ENCODE data around the gene KCNN1.
A peak's percentile ranks its signal among the peaks of the same experiment; 100 is the strongest.
"Not testable (repeated sequence)": the region's sequence is repeated elsewhere in the genome, so short reads cannot be mapped to it uniquely, and the experiment has no call there.

The KCNN1 gene

DNA sequence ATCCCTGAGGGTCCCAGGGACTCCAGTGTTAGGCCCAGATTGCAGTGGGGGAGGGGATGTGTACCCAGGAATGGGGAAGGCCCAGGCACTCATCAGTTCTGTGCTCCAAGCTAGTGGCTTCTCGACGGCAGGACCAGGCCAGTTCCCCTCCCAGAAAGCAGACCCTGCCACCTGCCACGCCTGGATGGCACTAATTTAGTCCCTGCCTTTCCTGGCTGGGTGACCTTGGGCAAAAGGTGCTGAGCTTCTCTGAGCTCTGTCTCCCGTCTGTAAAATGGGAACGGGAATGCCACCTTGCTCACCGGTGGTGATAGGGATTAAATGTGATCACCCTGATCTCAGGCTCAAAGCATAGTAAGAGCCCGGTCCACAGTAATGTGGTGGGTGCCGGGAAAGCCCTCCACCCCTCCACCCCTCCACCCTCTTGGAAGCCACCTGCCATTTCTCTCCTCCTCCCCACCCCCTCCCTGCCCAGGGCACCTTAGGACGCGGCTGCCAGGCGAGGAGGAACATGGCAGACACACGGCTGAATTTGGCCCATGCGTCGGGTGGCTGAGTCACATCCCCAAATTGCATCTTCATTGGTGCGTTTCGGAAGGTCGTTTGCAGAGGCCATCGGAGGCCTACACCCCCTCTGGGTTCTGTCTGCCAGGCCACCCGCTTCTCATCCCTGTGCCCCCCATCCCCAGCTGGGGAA, 2.3 kb downstream of the KCNN1 start:
- no peak for DNase-seq

DNA sequence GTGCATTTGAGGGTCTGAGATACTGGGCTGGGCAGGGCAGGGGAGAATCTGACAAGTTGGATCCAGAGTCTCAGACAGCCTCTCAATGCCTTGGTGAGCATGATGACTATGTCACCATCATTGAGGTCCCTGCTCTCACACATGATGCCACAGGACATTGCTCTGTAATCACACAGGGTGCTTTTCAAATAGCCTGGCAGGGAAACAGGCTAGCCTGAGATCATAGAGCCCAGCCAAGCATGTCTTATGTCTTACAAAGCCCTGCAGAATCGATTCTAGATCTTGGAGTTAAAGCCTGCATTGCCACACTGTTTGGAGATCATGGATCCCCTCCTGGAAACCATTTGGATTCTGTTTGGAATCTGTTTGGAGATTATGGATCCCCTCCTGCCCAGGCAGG, 5.3 kb downstream of the KCNN1 start:
- DNase-seq, result no peak

DNA sequence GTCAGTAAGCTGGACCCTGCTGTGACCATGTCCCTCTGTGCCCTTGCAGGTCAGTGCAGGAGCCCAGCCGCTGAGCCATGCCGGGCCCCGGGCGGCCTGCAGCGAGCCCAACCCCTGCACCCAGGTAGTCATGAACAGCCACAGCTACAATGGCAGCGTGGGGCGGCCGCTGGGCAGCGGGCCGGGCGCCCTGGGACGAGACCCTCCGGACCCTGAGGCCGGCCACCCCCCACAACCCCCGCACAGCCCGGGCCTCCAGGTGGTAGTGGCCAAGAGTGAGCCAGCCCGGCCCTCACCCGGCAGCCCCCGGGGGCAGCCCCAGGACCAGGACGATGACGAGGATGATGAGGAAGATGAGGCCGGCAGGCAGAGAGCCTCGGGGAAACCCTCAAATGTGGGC, 6.9 kb downstream of the KCNN1 start:
- no peak for DNase-seq

DNA sequence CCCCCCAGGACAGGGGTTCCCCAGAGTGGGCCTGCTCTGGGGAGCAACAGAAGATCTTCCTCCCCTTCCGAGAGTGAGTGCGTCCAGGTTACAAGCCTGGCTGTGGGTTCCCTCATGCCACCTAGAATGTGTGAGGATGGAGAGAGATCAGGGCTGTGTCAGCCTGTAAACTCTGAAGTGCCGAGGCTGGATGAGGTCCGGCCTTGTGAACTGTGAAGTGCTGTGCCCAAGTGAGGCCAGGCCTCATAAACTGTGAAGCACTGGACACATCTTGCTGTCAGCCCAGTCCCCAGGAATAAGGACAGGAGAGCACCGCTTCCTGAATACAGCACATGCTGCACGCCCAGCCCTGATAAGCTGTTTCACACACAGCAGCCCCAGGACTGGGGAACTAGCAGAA, 7.6 kb downstream of the KCNN1 start:
- DNase-seq, result no peak

DNA sequence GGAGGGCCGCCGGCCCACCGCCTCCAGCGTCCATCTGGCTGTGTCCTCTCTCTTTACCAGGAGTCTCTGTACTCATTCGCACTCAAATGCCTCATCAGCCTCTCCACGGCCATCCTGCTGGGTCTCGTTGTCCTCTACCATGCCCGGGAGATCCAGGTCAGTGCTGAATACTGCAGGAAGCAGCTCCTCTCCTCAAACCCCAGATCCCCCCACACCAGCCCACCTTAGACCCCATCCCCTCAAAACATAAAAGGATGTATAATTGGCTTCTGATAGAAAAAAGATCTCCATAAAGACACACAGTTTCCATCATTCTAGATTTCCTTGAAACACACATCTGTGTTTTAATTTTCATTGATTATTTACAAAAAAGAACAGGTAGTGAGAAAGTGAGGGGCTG, 8.1 kb downstream of the KCNN1 start:
- DNase-seq, result no peak

DNA sequence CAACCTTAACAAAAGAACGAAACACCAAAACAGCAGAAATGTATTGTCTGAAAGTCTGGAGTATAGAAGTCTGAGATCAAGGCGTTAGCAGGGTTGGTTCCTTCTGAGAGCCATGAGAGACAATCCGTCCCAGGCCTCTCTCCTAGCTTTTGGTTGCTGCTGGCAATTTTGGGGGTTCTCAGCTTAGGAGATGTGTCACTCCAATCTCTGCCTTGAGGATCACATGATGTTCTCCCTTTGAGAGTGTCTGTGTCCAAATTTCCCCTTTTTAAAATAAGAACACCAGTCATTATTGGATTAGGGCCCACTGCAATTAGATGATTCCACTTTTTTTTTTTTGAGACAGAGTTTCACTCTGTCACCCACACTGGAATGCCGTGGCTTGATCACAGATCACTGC, 10.1 kb downstream of the KCNN1 start:
- no peak for DNase-seq

DNA sequence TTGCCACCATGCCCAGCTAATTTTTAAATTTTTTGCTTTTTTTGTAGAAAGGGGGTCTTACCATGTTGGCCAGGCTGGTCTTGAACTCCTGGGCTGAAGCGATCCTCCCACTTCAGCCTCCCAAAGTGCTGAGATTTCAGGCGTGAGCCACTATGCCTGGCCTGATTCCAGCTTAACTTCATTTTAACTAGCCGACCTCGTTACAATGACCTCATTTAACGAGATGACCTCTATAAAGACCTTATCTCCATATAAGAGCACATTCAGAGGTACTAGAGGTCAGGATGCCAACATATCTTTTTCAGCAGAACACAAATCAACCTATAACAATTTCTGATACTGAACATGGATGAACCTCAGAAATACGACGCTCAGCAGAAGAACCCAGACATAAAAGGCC, 10.6 kb downstream of the KCNN1 start:
- no peak for DNase-seq

DNA sequence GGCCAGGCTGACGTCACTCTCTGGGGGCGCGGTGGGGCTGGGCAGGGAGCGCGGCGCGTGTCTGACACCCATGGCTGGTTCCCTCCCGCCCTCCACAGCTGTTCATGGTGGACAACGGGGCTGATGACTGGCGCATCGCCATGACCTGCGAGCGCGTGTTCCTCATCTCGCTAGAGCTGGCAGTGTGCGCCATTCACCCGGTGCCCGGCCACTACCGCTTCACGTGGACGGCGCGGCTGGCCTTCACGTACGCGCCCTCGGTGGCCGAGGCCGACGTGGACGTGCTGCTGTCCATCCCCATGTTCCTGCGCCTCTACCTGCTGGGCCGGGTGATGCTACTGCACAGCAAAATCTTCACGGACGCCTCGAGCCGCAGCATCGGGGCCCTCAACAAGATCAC, 14.7 kb downstream of the KCNN1 start:
- DNase-seq, result no peak

DNA sequence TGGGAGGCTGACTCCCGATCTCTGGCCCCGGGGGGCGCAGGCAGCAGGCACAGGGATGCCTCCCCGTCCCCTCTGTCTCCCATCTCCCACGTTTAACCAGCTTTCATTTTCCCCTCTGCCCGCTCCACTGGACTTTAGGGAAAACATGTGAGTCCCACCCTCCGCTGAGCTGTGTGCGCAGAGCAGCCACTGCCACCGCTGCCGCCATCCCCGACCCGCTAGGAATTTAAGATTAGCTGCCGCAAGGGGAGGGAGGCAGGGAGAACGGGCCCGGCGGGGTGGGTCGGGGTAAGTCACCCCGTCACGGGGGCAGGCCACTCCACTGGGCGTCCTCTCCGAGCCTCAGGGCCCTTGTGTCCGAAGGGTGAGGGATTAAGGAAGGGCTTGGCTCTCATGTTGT, 15.5 kb downstream of the KCNN1 start:
- no peak for DNase-seq

DNA sequence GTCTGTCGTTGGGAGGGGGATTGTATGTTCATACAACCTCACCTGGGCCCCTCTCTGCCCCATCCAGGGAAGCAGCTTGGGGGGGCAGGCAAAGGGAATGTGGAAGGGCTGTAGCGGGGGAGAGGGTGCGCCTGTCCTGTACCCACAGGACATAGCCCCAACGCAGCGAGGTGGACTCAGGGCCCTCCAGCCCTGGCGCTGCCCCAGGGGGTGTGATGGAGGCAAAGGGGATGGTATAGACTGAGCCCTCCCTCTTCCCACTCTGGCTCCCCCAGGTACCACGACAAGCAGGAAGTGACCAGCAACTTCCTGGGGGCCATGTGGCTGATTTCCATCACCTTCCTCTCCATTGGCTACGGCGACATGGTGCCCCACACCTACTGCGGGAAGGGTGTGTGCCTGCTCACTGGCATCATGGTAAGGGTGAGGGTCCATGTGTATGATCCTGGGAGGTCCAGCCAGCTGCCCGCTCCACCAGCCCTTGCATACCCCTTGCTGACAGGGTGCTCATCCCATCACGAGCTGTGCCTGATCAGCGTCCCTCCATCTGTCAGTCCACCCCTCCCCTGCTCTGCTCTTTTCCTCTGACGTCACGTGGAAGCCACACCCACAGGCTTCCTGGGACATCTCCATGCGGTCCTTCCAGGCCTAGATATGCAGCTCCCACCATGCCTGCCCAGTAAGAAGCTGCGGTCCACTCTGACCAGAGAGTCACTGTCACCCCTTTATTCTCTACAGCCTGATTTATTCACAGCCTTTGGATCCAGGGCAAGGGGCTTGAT, 18.3 kb downstream of the KCNN1 start:
- no peak for DNase-seq

DNA sequence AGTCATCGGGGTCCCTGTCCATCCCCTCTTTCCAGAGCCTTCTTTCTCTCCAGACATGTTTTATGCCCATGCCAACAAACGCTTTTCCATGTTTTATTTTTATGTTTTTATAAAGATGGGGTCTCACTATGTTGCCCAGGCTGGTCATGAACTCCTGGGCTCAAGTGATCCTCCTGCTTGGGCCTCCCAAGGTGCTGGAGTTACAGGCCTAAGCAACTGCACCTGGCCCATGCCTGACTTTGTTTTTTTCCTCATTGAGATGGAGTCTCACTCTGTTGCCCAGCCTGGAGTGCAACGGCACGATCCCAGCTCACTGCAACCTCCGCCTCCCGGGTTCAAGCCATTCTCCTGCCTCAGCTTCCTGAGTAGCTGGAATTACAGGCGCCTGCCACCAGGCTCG, 19.7 kb downstream of the KCNN1 start:
- DNase-seq, result not testable (repeated sequence)

DNA sequence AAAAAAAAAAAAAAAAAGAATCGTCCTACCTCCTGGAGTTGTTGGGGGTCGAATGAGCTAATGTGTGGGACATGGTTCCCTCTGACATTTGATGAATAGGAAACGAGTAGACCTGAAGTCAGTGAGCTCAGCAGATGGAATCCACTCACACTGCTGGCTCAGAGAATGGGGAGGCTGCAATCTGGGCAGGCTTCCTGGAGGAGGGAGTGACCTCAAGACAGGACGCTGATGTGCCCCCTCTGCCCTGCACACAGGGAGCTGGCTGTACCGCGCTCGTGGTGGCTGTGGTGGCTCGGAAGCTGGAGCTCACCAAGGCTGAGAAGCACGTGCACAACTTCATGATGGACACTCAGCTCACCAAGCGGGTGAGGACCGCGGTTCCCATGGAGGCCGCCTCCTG, 21.3 kb downstream of the KCNN1 start:
- DNase-seq, result no peak

DNA sequence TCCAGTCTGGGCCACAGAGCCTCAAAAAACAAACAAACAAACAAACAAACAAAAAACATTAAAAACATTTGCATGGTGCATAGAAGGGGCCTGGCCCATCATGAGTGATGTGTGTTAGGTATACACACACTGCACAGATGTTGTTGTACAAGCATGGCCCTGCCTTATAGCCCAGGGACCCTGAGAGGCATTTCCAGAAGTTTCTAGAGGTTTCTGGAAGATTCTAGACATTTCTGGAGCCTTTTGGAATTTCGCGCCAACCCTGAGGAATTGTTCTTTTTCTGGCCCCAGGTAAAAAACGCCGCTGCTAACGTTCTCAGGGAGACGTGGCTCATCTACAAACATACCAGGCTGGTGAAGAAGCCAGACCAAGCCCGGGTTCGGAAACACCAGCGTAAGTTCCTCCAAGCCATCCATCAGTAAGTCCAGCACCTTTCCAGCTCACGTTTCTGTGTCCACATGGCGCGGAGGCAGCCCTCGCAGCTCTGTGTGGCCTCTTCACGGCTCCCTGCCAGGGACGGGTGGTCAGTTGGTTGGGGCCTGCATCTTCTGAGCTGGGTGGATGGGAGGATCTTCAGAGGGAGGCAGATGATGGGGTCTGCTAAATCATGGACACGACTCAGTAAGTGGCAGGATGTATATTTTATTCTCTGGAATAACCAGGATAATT, 22.7 kb downstream of the KCNN1 start:
- DNase-seq, result no peak

DNA sequence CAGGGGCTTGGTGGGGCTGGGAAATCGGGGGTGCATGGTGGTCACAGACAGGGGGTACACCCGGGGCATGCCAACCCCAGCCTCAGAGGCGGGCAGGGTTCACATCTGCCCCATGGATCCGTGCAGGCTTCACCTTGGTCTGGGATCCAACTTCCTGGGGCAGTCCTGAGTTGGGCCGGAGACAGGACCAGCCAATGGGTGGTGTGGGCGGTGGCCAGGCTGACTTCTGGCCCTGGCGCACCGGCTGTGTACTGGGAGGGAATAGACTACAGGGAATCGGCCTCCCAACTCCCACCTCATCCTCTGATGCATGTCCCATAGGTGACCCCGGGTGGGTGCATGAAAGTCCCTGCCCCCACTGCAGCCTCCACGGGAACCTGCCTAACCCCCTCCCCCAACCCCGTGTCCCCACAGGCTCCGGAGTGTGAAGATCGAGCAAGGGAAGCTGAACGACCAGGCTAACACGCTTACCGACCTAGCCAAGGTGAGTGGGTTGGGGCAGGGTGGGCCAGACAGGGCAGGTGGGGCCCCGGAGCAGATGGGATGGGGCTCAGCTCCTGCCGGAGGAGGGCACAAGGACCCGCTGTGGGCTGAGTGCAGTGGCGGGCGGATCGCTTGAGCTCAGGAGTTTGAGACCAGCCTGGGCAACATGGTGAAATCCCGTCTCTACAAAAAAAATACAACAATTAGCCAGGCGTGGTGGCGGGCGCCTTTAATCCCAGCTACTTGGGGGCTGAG, 26.3 kb downstream of the KCNN1 start:
- DNase-seq, result no peak

DNA sequence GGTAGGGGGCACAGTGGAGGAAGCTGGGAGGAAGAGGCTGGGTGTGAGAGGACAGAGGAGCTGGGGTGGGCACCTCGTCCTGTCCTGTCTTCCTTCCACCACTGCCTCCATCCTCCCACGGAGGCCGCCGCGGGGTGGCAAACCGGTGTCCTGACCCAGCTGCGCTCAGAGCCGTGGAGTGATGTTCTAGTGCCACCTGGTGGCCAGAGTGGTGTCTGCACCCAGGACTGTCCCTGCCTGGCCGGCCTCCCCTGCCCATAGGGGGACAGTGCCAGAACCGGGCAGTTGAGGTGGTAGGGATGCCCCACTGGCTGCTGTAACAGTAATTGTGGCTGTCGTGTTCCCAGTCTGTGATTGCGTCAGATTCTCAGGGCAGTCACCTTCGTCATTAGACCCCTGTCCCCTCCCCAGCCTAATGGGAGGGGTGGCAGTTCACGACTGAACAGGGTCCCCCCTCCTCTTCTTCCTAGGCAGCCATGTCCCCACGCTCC, 30.0 kb downstream of the KCNN1 start:
- peak; percentile 58 for DNase-seq

DNA sequence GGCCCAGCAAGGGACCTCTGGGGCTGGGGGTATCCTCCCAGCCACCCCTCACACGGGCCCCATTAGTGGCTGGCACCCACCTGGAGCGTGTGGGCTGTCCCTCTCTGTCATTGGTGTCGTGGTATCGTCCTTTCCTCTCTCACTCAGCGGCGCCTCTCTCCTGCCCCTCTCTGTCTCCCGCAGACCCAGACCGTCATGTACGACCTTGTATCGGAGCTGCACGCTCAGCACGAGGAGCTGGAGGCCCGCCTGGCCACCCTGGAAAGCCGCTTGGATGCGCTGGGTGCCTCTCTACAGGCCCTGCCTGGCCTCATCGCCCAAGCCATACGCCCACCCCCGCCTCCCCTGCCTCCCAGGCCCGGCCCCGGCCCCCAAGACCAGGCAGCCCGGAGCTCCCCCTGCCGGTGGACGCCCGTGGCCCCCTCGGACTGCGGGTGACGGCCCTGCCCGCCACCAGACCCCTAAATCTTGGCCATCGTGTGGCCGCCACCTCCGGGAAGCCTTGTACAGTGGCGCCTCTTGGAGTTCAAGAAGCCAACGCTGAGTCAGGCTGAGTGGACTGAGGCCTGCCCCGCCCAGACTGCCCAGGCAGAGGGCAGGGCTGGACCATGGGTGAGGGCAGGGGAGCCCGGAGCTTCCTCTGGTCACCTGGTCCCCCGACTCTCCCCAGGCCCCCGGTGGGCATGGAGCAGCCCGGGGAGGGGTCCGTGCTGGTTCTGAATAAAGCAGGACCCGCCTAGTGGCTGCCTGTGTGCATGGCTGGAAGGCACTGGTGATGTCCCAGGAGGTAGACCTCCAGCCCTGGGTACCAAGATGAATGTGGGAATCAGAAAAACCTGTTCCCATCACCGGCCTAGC, 31.3 kb downstream of the KCNN1 start:
- no peak for DNase-seq

DNA sequence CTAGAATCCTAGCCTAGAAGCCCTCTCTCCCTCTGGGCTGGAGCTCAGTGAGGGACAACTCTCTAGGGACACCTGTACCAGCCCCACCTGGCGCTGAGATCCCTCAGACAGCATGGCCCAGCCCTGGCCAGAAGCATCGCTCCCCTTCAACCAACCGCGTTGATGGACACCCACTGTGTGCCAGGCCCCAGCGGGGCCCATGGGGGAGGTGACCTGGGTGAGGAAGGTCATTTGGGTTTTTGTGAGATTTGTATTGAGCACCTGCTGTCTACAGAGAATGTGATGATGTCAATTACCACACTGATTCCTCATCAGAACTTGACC, 31.9 kb downstream of the KCNN1 start:
- no peak for DNase-seq

DNA sequence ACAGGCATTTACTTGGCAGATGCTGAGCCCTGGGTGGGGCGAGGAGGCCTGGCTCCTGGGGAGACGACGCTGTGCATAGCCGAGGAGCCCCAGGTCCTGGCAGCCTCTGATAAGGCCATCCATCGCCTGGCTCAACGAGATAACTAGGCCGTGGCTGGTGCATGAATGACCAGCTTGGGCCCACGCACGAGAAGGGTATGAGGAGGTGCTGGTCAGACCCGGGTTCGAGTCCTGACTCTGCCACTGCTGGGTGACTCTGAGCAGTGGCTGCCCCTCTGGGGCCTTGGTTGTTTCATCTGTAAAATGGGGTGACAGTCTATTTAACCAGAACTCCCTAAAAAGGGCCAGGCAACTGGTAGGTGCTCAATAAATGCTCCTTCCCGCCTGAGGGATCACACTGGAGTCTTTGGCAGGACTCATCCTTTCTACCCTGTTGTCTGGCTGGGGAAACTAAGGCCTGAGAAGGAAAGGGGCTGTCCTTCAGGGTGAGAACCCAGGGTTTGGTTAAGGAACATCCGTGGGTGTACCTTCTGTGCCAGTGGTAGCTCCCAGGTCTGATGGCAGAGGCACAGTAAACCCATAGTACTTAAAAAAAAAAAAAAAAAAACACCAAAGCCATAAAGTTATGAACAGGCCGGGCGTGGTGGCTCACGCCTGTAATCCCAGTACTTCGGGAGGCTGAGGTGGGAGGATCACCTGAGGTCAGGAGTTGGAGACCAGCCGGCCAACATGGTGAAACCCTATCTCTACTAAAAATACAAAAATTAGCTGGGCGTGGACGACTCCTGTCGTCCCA, 33.0 kb downstream of the KCNN1 start:
- no peak for DNase-seq

DNA sequence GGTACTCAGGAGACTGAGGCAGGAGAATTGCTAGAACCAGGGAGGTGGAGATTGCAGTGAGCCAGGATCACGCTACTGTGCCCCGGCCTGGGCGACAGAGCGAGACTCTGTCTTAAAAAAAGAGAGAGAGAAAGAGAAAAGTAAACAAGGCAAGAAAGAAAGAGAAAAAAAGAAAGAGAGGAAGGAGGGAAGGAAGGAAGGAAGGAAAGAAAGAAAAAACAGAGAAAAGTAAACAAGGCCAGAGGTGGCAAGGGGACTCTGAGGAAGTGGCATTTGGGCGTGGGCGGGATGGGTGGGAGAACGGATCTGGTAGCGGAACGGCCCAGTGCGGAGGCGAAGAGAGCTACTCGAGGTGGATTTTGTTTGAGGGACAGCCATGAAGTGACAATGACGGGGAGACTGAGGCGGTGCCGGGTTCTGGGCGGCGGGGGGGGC, 33.6 kb downstream of the KCNN1 start:
- no peak for DNase-seq

DNA sequence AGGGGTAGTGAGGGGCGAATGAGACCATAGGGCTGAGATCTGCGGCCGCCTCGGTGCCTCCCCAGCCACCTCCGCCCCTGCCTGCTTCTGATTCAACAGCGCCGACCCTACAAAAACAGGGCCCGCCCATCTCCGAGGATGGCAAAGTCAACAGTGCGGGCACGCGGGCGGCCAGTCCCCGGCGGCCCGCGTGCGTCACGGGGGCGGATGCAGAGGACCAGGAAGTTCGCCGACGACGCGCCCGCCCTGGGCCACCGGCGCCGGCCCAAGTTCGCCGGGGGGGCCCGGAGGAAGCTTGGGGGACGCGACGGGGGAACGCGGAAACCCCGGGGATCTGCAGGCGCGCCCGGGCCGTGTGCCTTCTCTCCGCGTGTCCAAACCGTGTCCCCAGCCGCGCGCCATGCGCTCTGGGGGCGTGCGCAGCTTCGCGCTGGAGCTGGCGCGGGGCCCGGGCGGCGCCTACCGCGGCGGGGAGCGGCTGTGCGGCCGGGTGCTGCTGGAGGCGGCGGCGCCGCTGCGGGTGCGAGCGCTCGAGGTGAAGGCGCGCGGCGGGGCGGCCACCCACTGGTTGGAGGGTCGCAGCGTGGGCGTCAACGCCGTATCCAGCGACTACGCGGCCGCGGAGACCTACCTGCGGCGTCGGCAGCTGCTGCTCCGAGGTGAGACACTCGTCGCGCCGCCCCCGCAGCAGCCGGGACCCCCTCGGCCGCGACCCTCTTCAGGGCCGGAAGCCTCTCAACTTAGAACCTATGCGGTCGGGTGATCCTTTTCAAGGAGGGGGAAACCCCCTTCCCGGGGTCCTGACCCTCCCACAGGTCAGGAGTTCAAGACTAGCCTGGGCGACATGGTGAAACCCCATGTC, 34.2 kb downstream of the KCNN1 start:
- DNase-seq, result peak; percentile 70
